ENCODE measurements around the gene TTC13. TPM values are rescaled to one million over a fixed set of nuclear protein-coding genes. Genes with fewer than 3 reads are reported as not detected.

Gene TTC13
- total and polyA plus RNA-seq, 3 donors from 2014 or later: 7.5 to 18.5 (median 10.2) TPM

DNA sequence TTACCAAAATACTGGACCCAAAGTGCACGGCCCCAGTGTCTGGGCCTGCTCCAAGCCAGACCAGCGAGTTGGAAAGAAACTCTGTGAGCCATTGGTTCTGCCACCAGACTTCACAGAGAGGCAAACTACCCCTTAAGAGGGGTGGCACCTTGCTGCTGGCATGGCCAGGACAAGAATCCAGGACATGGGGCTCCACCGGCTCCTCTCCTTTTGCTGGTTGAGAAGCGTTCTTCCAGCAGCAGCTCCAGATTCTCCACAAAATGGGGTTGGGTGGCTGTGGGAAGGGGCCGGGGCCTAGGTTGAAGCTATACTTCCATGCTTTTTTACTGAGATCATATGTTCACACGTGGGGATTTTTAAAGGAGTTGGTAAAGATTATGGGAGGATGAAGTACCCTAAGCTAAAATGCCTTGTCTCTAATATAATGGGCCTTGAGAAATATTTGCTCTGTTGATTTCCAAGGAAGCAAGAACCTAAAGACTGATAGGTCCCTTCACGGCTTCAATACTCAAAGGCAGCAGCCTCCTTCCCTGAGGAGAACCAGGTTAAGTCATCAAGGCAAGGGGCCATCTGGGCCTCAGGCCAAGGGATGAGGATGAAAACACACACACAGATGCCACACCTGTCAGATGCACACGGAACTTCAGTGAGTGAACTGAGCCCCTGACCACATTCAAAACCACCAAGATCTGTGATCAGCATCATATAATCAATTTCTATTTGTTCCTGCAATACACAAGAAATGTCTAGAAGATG lies 113.4 kb downstream of the TTC13 start:
- Histone ChIP-seq H3K9me3 (no peaks in the 10 kb centered on the region), H3K4me1 (peaks cover 17% of the 10 kb centered on the region), H3K27ac (no peak overlapping the region), H3K4me3 (no peak overlapping the region), H3K27me3 (no peaks in the 10 kb centered on the region), H3K36me3 (ENCODE audit: low read depth, missing control alignments) (no peaks in the 10 kb centered on the region)
- intact Hi-C loops (cut with DNase I; ENCODE audit: low total_unique reads): no loop called here
- DNase-seq: no peak
- WGBS, 2 donors: 87 to 88% methylated on average over 8 of the region's 8 CpGs
- no peak for TF ChIP-seq POLR2A (IDR thresholded peaks at IDR 0.05)
- TF ChIP-seq, protein P1, sequence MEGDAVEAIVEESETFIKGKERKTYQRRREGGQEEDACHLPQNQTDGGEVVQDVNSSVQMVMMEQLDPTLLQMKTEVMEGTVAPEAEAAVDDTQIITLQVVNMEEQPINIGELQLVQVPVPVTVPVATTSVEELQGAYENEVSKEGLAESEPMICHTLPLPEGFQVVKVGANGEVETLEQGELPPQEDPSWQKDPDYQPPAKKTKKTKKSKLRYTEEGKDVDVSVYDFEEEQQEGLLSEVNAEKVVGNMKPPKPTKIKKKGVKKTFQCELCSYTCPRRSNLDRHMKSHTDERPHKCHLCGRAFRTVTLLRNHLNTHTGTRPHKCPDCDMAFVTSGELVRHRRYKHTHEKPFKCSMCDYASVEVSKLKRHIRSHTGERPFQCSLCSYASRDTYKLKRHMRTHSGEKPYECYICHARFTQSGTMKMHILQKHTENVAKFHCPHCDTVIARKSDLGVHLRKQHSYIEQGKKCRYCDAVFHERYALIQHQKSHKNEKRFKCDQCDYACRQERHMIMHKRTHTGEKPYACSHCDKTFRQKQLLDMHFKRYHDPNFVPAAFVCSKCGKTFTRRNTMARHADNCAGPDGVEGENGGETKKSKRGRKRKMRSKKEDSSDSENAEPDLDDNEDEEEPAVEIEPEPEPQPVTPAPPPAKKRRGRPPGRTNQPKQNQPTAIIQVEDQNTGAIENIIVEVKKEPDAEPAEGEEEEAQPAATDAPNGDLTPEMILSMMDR (IDR thresholded peaks at IDR 0.05): no peak

DNA sequence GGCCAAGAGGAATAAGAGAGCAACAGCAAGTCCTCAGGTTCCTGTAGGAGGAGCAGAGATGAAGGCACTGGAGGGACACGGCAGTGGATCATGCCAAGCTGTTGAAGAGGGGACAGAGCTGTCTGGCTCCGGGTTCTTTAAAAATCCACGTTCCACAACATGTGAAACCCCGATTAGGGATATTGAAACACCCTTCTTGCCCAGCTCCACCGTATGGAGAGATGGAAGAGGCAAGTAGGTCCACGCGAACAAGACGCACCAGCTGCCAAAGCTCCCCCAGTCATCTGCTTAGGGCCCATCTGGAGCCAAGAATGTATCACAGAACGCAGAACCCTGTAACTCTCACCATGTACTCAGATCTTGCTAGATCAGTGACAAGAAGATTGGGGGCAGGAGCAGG lies 114.2 kb downstream of the TTC13 start:
- H3K36me3 ChIP-seq (ENCODE audit: low read depth, missing control alignments): no peaks in the 10 kb centered on the region
- H3K27ac ChIP-seq: no peak overlapping the region
- intact Hi-C loops (cut with DNase I; ENCODE audit: low total_unique reads): no loop called here
- no peaks in the 10 kb centered on the region for H3K27me3 ChIP-seq
- no peaks in the 10 kb centered on the region for H3K9me3 ChIP-seq
- H3K4me3 ChIP-seq: no peak overlapping the region
- TF ChIP-seq, protein P1 (IDR thresholded peaks at IDR 0.05): no peak
- TF ChIP-seq POLR2A (IDR thresholded peaks at IDR 0.05): no peak
- no peak for DNase-seq
- WGBS, 2 donors: 83 to 88% methylated on average over 9 of the region's 9 CpGs
- peaks cover 21% of the 10 kb centered on the region for H3K4me1 ChIP-seq

DNA sequence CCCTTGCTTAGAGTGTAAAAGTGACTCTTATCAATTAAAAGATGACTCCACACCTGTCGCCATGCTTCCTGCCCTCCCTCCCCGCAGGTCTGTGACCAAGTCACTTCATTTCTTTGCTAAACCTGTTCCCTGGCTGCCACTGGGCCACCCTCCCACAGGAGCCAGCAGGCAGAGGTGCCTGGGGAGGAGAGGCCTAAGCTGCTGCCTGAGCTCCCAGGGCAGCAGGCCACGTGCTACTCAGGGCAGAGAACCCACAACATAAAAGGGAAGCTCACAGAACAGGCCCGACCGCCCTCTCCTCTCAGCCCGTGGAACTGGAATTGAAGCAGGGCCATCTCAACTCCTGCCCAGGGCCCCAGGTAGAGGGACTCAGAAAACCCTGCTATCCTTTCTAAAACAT lies 115.2 kb downstream of the TTC13 start:
- H3K36me3 ChIP-seq (ENCODE audit: low read depth, missing control alignments): no peaks in the 10 kb centered on the region
- H3K27me3 ChIP-seq: no peaks in the 10 kb centered on the region
- no peak for TF ChIP-seq POLR2A (IDR thresholded peaks at IDR 0.05)
- TF ChIP-seq, protein P1 (IDR thresholded peaks at IDR 0.05): no peak
- DNase-seq: no peak
- peaks cover 25% of the 10 kb centered on the region for H3K4me1 ChIP-seq
- intact Hi-C loops (cut with DNase I; ENCODE audit: low total_unique reads): no loop called here
- no peaks in the 10 kb centered on the region for H3K9me3 ChIP-seq
- 76 to 86% methylated on average over 6 of the region's 6 CpGs for WGBS, 2 donors
- no peak overlapping the region for H3K27ac ChIP-seq
- H3K4me3 ChIP-seq: no peak overlapping the region

DNA sequence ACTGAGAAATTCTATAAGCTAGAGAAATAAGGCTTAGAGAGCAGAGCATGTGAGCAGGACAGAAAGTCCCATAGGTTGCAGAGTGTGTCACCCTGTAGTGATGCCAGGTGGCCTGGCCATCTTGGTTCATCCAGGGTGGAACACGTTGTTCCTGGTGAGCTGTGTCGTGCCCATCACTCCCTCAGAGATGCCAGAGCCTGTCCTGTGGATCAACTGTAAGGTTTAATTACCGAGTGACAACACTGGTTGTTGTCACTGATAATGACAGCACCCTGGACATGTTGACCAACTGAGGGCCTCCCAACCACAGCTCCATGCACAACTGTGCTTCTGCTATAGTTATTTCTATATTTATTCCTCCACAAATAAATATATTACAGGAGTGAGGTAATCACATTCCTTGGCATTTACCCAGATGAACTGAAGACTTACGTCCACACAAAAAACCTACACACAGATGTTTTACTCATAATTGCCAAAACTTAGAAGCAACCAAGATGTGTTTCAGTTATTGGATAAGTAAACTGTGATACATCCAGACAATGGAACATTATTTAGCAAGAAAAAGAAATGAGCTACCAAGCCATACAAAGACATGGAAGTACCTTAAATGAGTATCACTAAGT lies 116.6 kb downstream of the TTC13 start:
- Histone ChIP-seq H3K36me3 (ENCODE audit: low read depth, missing control alignments) (no peaks in the 10 kb centered on the region), H3K27me3 (no peaks in the 10 kb centered on the region), H3K9me3 (no peaks in the 10 kb centered on the region), H3K27ac (no peak overlapping the region), H3K4me1 (peaks cover 19% of the 10 kb centered on the region), H3K4me3 (no peak overlapping the region)
- intact Hi-C loops (cut with DNase I; ENCODE audit: low total_unique reads): no loop called here
- TF ChIP-seq, protein P1 (IDR thresholded peaks at IDR 0.05): no peak
- TF ChIP-seq POLR2A (IDR thresholded peaks at IDR 0.05): no peak
- no peak for DNase-seq
- WGBS, 2 donors: 67 to 79% methylated on average over 4 of the region's 4 CpGs

All from testis (tissue), 3 donors.